ENCODE measurements around the gene ENTREP1. TPM values are rescaled to one million over a fixed set of nuclear protein-coding genes. Genes with fewer than 3 reads are reported as not detected.

Gene ENTREP1
- total RNA-seq, 1 donor from 2014 or later: 14.6 TPM

Other genes with a start within 250 kb of the ENTREP1 start
- gene TJP2, start 150.9 kb upstream of the ENTREP1 start, total RNA-seq: 197 TPM